GM19193 (cell line): ENCODE results near the gene GOLGA6D.
"Not testable (repeated sequence)": the region's sequence is repeated elsewhere in the genome, so short reads cannot be mapped to it uniquely, and the experiment has no call there.

Experiments used
- POLR2A ChIP-seq: IDR thresholded peaks from 4 replicates; pipeline ENCODE4 v1.6.1; 2011; ENCODE audit not compliant: insufficient read depth, insufficient read length; ENCODE audit errors: extremely low read depth

The GOLGA6D gene, protein sequence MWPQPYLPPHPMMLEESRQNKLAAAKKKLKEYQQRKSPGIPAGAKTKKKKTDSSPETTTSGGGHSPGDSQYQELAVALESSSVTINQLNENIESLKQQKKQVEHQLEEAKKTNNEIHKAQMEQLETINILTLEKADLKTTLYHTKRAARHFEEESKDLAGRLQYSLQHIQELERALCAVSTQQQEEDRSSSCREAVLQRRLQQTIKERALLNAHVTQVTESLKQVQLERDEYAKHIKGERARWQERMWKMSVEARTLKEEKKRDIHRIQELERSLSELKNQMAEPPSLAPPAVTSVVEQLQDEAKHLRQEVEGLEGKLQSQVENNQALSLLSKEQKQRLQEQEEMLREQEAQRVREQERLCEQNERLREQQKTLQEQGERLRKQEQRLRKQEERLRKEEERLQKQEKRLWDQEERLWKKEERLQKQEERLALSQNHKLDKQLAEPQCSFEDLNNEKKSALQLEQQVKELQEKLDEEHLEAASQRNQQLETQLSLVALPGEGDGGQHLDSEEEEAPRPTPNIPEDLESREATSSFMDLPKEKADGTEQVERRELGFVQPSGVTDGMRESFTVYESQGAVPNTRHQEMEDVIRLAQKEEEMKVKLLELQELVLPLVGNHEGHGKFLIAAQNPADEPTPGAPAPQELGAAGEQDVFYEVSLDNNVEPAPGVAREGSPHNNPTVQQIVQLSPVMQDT

GRCh38 chr15:75282572-75282971 is at the start of gene GOLGA6D:
Gene GOLGA6D (plus strand): TSS chr15:75282835. CDS start chr15:75282876, 41 bp downstream.
- not testable (repeated sequence) for TF ChIP-seq POLR2A

DNA sequence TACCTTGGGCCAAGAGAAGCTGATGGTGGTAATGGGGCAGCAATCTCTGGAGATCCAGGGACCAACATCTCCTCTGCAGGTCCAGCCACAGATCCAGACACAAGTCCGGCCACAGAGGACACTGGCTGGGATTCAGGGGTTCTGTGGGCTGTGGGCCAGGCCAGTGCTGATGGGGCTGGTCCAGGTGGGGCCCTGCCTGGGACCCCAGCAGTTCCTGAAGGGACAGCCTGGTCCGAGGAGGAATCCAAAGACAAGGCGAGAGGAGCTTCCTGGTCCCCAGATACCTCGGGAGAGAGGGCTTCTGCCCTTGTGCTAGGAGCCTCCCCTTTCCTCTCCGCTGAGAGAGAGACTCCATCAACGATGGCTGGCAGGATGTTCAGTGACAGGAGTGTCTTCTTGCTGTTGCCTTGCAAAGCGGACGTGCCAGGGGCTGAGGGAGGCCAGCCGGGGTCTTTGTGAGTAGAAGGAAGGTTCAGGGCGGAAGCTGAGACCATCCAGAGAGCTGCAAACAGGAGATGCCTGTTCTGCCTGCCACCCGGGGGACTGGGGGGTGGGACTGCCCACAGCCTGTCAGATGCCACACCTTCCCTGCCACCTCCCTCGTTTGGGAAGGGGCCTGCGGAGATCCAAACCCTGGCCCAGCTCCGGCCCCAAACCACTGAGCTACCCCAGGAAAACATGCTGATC is 49.0 kb upstream of the GOLGA6D start:
- no peak for TF ChIP-seq POLR2A

- TF ChIP-seq POLR2A = no peak
Observed at GRCh38 chr15:75234191-75234810, 48.3 kb upstream of the GOLGA6D start.

DNA sequence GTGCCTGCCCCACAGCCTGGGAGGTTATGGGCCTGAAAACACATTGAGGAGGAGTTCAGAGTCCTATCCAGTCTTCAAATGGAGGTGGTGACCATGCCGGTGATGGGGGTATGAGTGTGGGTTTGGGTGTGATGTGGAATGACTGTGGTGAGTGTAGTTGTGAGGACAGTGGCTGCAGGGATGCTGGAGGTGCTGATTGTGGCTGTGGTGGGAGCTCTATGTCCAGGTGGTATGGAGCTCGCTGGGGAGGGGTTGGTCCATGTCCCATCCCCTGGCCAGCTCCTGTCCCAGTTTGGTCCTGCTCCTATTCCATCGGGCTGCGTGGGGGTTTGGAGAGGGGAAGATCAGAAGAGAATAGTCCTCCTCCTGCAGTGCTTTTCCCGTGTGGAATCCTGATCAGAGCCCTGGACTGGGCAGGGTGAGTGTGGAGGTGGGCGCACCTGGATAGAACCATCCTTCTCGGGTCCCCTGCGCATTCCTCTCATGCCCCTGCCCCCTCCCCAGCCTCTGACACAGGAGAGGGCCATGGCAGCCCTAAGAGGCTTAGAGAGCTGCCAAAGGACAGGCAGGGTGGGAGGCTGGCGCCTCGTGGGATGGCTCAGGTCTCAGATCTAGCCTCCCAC is 47.5 kb upstream of the GOLGA6D start:
- TF ChIP-seq POLR2A = no peak

DNA sequence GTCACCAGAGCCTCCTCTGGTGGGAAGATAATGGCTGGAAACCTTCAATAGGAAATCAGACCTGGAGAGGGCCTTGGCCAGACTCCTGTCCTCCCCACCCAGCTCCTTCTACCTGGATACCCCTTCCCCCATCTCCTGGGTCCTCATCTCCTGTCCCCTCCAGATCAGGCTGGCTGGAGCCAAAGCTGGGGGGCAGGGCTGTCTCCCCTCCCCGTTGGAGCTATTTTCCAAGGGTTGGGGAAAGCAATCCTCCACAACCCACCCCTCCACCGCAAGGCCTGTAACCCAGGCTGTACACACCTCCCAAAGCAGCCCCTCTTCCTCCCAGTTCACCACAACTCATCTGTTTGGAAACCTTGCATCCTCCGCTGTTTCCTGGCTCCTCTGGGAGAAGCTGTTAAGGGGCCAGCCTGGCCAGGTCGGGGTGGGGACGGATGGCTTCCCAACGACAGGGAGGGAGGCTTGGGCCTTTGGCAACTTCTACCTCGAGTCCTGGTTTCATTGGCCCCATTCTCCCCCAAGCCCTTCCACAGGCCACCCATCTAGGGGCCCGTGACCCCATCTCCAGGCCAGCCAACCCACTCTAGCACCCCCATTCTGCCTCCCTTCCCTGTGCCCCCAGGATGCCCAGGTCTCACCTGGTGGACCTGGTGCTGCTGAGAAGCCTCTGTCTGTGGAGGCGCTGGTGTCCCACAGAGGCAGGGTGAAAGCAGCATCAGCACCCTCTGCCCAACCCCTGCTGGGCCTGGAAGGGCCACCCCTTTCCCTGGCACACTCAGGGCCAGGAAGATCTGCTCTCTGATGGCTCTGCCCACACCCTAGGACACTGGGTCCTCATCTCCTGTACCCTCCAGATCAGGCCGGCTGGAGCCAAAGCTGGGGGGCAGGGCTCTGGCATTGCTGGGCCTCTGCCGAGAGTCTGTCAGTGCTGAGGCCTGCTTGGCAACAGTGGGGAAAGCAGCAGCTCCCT is 46.6 kb upstream of the GOLGA6D start:
- TF ChIP-seq POLR2A = no peak

- no peak for TF ChIP-seq POLR2A
Observed at GRCh38 chr15:75237316-75237982, 45.2 kb upstream of the GOLGA6D start.

GRCh38 chr15:75238150-75238549 is 44.5 kb upstream of the GOLGA6D start:
- no peak for TF ChIP-seq POLR2A

- TF ChIP-seq POLR2A = no peak
Observed at GRCh38 chr15:75249726-75250125, 32.9 kb upstream of the GOLGA6D start.

DNA sequence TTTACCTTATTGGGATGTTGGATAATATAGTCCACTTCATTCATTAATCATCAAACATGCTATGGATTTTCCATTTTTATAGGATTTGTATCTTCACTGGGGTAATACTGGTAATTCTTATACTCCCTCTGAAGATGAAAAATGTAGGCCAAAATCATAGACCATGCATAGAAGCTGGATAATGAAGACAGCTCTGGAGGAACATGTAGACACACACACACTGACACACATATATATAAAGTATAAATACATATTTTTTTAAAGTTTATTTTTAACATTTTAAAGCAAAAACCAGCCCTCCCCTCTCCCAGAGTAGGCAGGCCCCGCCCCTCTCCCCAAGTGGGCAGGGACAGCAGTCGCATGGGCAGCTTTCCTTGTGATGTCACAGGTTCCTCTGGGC is 24.6 kb upstream of the GOLGA6D start, which contains the start of gene GOLGA6C:
Gene GOLGA6C (plus strand): TSS at position 301 of the 400 bp plus-strand sequence. CDS start 265 bp downstream, outside the sequence.
- TF ChIP-seq POLR2A = not testable (repeated sequence)

- TF ChIP-seq POLR2A = no peak
Observed at GRCh38 chr15:75302318-75302717, 19.7 kb downstream of the GOLGA6D start.

DNA sequence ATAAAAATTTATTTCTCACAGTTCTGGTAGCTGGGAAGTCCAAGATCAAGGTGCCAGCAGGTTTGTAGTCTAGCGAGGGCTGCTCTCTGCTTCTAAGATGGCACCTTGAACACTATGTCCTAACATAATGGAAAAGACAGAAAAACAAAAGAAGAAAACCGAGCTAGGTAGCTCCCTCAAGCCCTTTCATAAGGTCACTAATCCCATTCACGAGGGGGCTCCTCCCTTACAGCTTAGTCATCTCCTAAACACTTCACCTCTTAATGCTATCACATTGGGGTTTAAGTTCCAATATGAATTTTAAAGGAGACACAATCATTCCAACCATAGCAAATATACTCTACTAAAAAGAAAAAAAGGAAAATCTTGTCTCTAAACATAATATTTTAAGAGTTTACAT is 23.6 kb downstream of the GOLGA6D start:
- TF ChIP-seq POLR2A = no peak

- TF ChIP-seq POLR2A = no peak
Observed at GRCh38 chr15:75307778-75308390, 25.2 kb downstream of the GOLGA6D start.
